Smooth muscle cell (in vitro differentiated cells): ENCODE data around the gene GPATCH2. TPM values are rescaled to one million over a fixed set of nuclear protein-coding genes. Genes with fewer than 3 reads are reported as not detected.
"Not testable (repeated sequence)": the region's sequence is repeated elsewhere in the genome, so short reads cannot be mapped to it uniquely, and the experiment has no call there.

Experiments
- DNase-seq: peaks from one replicate; lab custom pipeline; 2025; ENCODE audit not compliant: unreplicated experiment; lab: John Stamatoyannopoulos, UW
- H2AFZ ChIP-seq: fragments of 200-600 bp; sonication (generic); 2 replicates; pipeline ENCODE4 v1.6.0; 2016; ENCODE audit warnings: antibody characterized with exemption, low read depth, mild to moderate bottlenecking
- H3F3A ChIP-seq: fragments of 200-600 bp; sonication (generic); 2 replicates; pipeline ENCODE4 v1.6.0; 2017; ENCODE audit warnings: antibody characterized with exemption, low read depth
- H3K27ac ChIP-seq: fragments of 200-600 bp; sonication (generic); 2 replicates; pipeline ENCODE4 v1.5.1; 2016; ENCODE audit warnings: low read depth, mild to moderate bottlenecking
- H3K27me3 ChIP-seq: fragments of 200-600 bp; sonication (generic); 2 replicates; pipeline ENCODE4 v1.6.1; 2016; ENCODE audit warnings: low read depth, mild to moderate bottlenecking
- H3K36me3 ChIP-seq: fragments of 200-600 bp; sonication (generic); 2 replicates; pipeline ENCODE4 v1.5.1; 2016; ENCODE audit warnings: low read depth
- H3K4me1 ChIP-seq: fragments of 200-600 bp; sonication (generic); 2 replicates; pipeline ENCODE4 v1.5.1; 2016; ENCODE audit warnings: low read depth
- H3K4me2 ChIP-seq: fragments of 200-600 bp; sonication (generic); 2 replicates; pipeline ENCODE4 v1.6.0; 2016; ENCODE audit warnings: mild to moderate bottlenecking
- H3K4me3 ChIP-seq: fragments of 200-600 bp; sonication (generic); 2 replicates; pipeline ENCODE4 v1.5.1; 2016; ENCODE audit warnings: mild to moderate bottlenecking
- H3K79me2 ChIP-seq: fragments of 200-600 bp; sonication (generic); 2 replicates; pipeline ENCODE4 v1.6.0; 2016; ENCODE audit warnings: low read depth, mild to moderate bottlenecking
- H3K9ac ChIP-seq: fragments of 200-600 bp; sonication (generic); 2 replicates; pipeline ENCODE4 v1.6.0; 2016; ENCODE audit warnings: low read depth
- H3K9me3 ChIP-seq: fragments of 200-600 bp; sonication (generic); replicated peaks from 2 replicates; pipeline ENCODE4 v1.5.1; 2016; ENCODE audit warnings: low read depth
- H4K20me1 ChIP-seq: fragments of 200-600 bp; sonication (generic); 2 replicates; pipeline ENCODE4 v1.6.0; 2016; ENCODE audit warnings: low read depth
- CTCF ChIP-seq: fragments of 200-600 bp; sonication (generic); IDR thresholded peaks from 2 replicates; pipeline ENCODE4 v1.5.1; 2017; ENCODE audit warnings: borderline replicate concordance, mild to moderate bottlenecking, antibody characterized with exemption; ENCODE audit not compliant: insufficient read depth, poor library complexity, severe bottlenecking
- WGBS: methylation state at CpG from one replicate; pipeline ENCODE4 v1.1.7; 2016; ENCODE audit warnings: low lambda C conversion rate; 5-methylcytosine and 5-hydroxymethylcytosine counted together
- polyA plus RNA-seq: library from polyadenylated mRNA; unstranded; fragments of >200 nt; fragmentation: Nextera tagmentation; extraction: Ambion mirVana; gene quantifications from 2 replicates; pipeline ENCODE4 v1.2.1, GENCODE V29; 2016
- total RNA-seq: library from RNA; depleted of rRNA; stranded (reverse); fragments of >200 nt; gene quantifications from 2 replicates; pipeline ENCODE4 v1.2.3, GENCODE V29; 2014

Gene GPATCH2
- total and polyA plus RNA-seq, 2 experiments from 2014 or later = 5.6 to 16.4 TPM

- Histone ChIP-seq H3K27me3 (peaks cover 7% of the 10 kb centered on the region), H3K4me2 (no peak overlapping the region), H3K9me3 (no peaks in the 10 kb centered on the region), H3F3A (no peaks in the 10 kb centered on the region), H3K79me2 (no peaks in the 10 kb centered on the region), H3K4me3 (no peak overlapping the region), H4K20me1 (no peaks in the 10 kb centered on the region), H3K9ac (no peak overlapping the region), H3K27ac (no peak overlapping the region), H2AFZ (no peak overlapping the region), H3K36me3 (no peaks in the 10 kb centered on the region), H3K4me1 (peaks cover 3% of the 10 kb centered on the region)
- no peak for DNase-seq
- 88% methylated on average over 3 of the region's 3 CpGs for WGBS
- TF ChIP-seq CTCF = no peak
Observed at GRCh38 chr1:217392441-217392840, 238.4 kb downstream of the GPATCH2 start.

- Histone ChIP-seq H3K4me3 (no peak overlapping the region), H3F3A (no peaks in the 10 kb centered on the region), H3K4me2 (no peak overlapping the region), H3K36me3 (no peaks in the 10 kb centered on the region), H2AFZ (no peak overlapping the region), H3K27me3 (peaks cover 4% of the 10 kb centered on the region), H3K27ac (no peak overlapping the region), H3K9ac (no peak overlapping the region), H3K4me1 (peaks cover 3% of the 10 kb centered on the region), H4K20me1 (no peaks in the 10 kb centered on the region), H3K79me2 (no peaks in the 10 kb centered on the region), H3K9me3 (no peaks in the 10 kb centered on the region)
- DNase-seq = no peak
- no peak for TF ChIP-seq CTCF
- 74% methylated on average over 5 of the region's 5 CpGs for WGBS
Observed at GRCh38 chr1:217389895-217390294, 241.0 kb downstream of the GPATCH2 start.

GRCh38 chr1:217388522-217389065, 242.3 kb downstream of the GPATCH2 start:
- peaks cover 1% of the 10 kb centered on the region for H3K4me1 ChIP-seq
- no peak overlapping the region for H3K4me3 ChIP-seq
- no peak for TF ChIP-seq CTCF
- no peak for DNase-seq
- no peaks in the 10 kb centered on the region for H3K27me3 ChIP-seq
- H3K36me3 ChIP-seq = no peaks in the 10 kb centered on the region
- no peaks in the 10 kb centered on the region for H3K9me3 ChIP-seq
- no peaks in the 10 kb centered on the region for H4K20me1 ChIP-seq
- WGBS = 86% methylated on average over 9 of the region's 9 CpGs
- no peak overlapping the region for H3K27ac ChIP-seq
- H3F3A ChIP-seq = no peaks in the 10 kb centered on the region
- no peak overlapping the region for H2AFZ ChIP-seq
- H3K9ac ChIP-seq = no peak overlapping the region
- no peak overlapping the region for H3K4me2 ChIP-seq
- no peaks in the 10 kb centered on the region for H3K79me2 ChIP-seq

- H3K27me3 ChIP-seq, H2AFZ ChIP-seq, H3F3A ChIP-seq, H3K4me2 ChIP-seq, H3K27ac ChIP-seq, H3K4me1 ChIP-seq, H4K20me1 ChIP-seq, H3K9me3 ChIP-seq, H3K9ac ChIP-seq, H3K36me3 ChIP-seq, H3K79me2 ChIP-seq, DNase-seq, H3K4me3 ChIP-seq: not testable (repeated sequence)
- WGBS = 25% methylated on average over 2 of the region's 2 CpGs
Observed at GRCh38 chr1:217381773-217382172, 249.1 kb downstream of the GPATCH2 start.

GRCh38 chr1:217379804-217380203, 251.1 kb downstream of the GPATCH2 start:
- H3K27me3 ChIP-seq, H3K9ac ChIP-seq, H3K36me3 ChIP-seq, H3K27ac ChIP-seq, H3K9me3 ChIP-seq, H3K4me2 ChIP-seq, H2AFZ ChIP-seq, H3F3A ChIP-seq, H3K4me3 ChIP-seq, DNase-seq, H3K4me1 ChIP-seq, H4K20me1 ChIP-seq, H3K79me2 ChIP-seq: not testable (repeated sequence)
- WGBS = 93% methylated on average over 5 of the region's 5 CpGs
